ENCODE results near the gene ATF6. TPM values are rescaled to one million over a fixed set of nuclear protein-coding genes. Genes with fewer than 3 reads are reported as not detected.
A peak's percentile ranks its signal among the peaks of the same experiment; 100 is the strongest.

The ATF6 gene
- total RNA-seq, 1 experiment from 2014 or later: 56.3 TPM

GRCh38 chr1:161869291-161869690 lies 103.2 kb downstream of the ATF6 start:
- intact Hi-C loops (cut with micrococcal nuclease): no loop called here
- Mint-ChIP-seq H3K36me3 (ENCODE audit: insufficient read depth, unreplicated experiment) (peaks cover 30% of the 10 kb centered on the region), H3K4me1 (ENCODE audit: insufficient read depth, unreplicated experiment) (no peaks in the 10 kb centered on the region), H3K27me3 (ENCODE audit: insufficient read depth, unreplicated experiment) (no peaks in the 10 kb centered on the region), H3K27ac (ENCODE audit: low read depth, unreplicated experiment) (no peak overlapping the region), H3K4me3 (ENCODE audit: unreplicated experiment) (no peak overlapping the region), H3K9me3 (ENCODE audit: unreplicated experiment) (no peaks in the 10 kb centered on the region)
- ChIA-PET CTCF (interaction anchor here (0.6 to 3.4 kb wide), 5 partner anchors 36 to 413 kb away, joined by 3 to 19 read pairs (median 3); no protein-coding TSS in a partner anchor), POLR2A (interaction anchor here (0.6 to 0.7 kb wide), 3 partner anchors 9 to 681 kb away, joined by 3 to 4 read pairs (median 3); no protein-coding TSS in a partner anchor)
- no peak for DNase-seq (ENCODE audit: unreplicated experiment)
- BruUV-seq (replicated peaks): no TSS peak
- TF ChIP-seq, protein P1, sequence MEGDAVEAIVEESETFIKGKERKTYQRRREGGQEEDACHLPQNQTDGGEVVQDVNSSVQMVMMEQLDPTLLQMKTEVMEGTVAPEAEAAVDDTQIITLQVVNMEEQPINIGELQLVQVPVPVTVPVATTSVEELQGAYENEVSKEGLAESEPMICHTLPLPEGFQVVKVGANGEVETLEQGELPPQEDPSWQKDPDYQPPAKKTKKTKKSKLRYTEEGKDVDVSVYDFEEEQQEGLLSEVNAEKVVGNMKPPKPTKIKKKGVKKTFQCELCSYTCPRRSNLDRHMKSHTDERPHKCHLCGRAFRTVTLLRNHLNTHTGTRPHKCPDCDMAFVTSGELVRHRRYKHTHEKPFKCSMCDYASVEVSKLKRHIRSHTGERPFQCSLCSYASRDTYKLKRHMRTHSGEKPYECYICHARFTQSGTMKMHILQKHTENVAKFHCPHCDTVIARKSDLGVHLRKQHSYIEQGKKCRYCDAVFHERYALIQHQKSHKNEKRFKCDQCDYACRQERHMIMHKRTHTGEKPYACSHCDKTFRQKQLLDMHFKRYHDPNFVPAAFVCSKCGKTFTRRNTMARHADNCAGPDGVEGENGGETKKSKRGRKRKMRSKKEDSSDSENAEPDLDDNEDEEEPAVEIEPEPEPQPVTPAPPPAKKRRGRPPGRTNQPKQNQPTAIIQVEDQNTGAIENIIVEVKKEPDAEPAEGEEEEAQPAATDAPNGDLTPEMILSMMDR (IDR thresholded peaks at IDR 0.05; ENCODE audit: unreplicated experiment): no peak

- intact Hi-C loops (cut with micrococcal nuclease): no loop called here
These were observed 106.4 kb downstream of the ATF6 start for GRCh38 chr1:161872506-161872905.

GRCh38 chr1:161879261-161879660 lies 113.1 kb downstream of the ATF6 start:
- TF ChIP-seq, protein P1 (IDR thresholded peaks at IDR 0.05; ENCODE audit: unreplicated experiment): no peak
- intact Hi-C loops (cut with micrococcal nuclease): no loop called here
- Mint-ChIP-seq H3K4me3 (ENCODE audit: unreplicated experiment) (no peak overlapping the region), H3K27me3 (ENCODE audit: insufficient read depth, unreplicated experiment) (no peaks in the 10 kb centered on the region), H3K27ac (ENCODE audit: low read depth, unreplicated experiment) (no peak overlapping the region), H3K9me3 (ENCODE audit: unreplicated experiment) (no peaks in the 10 kb centered on the region), H3K4me1 (ENCODE audit: insufficient read depth, unreplicated experiment) (no peaks in the 10 kb centered on the region), H3K36me3 (ENCODE audit: insufficient read depth, unreplicated experiment) (no peaks in the 10 kb centered on the region)
- ChIA-PET CTCF (interaction anchor here (1.1 to 2.3 kb wide), 2 partner anchors 145 to 158 kb away, joined by 3 to 9 read pairs; partner anchors contain the start of gene OLFML2B), POLR2A (interaction anchor here (0.9 to 1.1 kb wide), 2 partner anchors 10 to 54 kb away, joined by 3 read pairs; no protein-coding TSS in a partner anchor)
- DNase-seq (ENCODE audit: unreplicated experiment): no peak
- BruUV-seq (replicated peaks): no TSS peak

More at GRCh38 chr1:161872506-161872905, 106.4 kb downstream of the ATF6 start:
- no peak overlapping the region for H3K27ac Mint-ChIP-seq (ENCODE audit: low read depth, unreplicated experiment)
- ChIA-PET POLR2A (interaction anchor here (0.8 kb wide), 1 partner anchor 1245 kb away, joined by 3 read pairs; no protein-coding TSS in a partner anchor), CTCF (no interaction called here)
- no peaks in the 10 kb centered on the region for H3K4me1 Mint-ChIP-seq (ENCODE audit: insufficient read depth, unreplicated experiment)
- no peak overlapping the region for H3K4me3 Mint-ChIP-seq (ENCODE audit: unreplicated experiment)
- no peak for DNase-seq (ENCODE audit: unreplicated experiment)
- BruUV-seq (replicated peaks): no TSS peak
- H3K27me3 Mint-ChIP-seq (ENCODE audit: insufficient read depth, unreplicated experiment): no peaks in the 10 kb centered on the region
- H3K9me3 Mint-ChIP-seq (ENCODE audit: unreplicated experiment): no peaks in the 10 kb centered on the region
- TF ChIP-seq, protein P1 (IDR thresholded peaks at IDR 0.05; ENCODE audit: unreplicated experiment): no peak
- peaks cover 6% of the 10 kb centered on the region for H3K36me3 Mint-ChIP-seq (ENCODE audit: insufficient read depth, unreplicated experiment)

GRCh38 chr1:161884475-161884874 lies 118.4 kb downstream of the ATF6 start:
- no peak for DNase-seq (ENCODE audit: unreplicated experiment)
- CTCF ChIA-PET: interaction anchor here (0.6 to 2.1 kb wide), 8 partner anchors 9 to 157 kb away, joined by 3 to 8 read pairs (median 3); no protein-coding TSS in a partner anchor
- Mint-ChIP-seq H3K27me3 (ENCODE audit: insufficient read depth, unreplicated experiment) (no peaks in the 10 kb centered on the region), H3K4me3 (ENCODE audit: unreplicated experiment) (no peak overlapping the region), H3K36me3 (ENCODE audit: insufficient read depth, unreplicated experiment) (peaks cover 10% of the 10 kb centered on the region), H3K9me3 (ENCODE audit: unreplicated experiment) (no peaks in the 10 kb centered on the region), H3K27ac (ENCODE audit: low read depth, unreplicated experiment) (peak overlapping the region; percentile 70), H3K4me1 (ENCODE audit: insufficient read depth, unreplicated experiment) (peaks cover 10% of the 10 kb centered on the region)
- BruUV-seq (replicated peaks): no TSS peak
- POLR2A ChIA-PET: interaction anchor here (0.5 to 1.7 kb wide), 6 partner anchors 10 to 429 kb away, joined by 3 to 6 read pairs (median 3); partner anchors contain the start of gene OLFML2B
- TF ChIP-seq, protein P1 (IDR thresholded peaks at IDR 0.05; ENCODE audit: unreplicated experiment): no peak
- intact Hi-C loops (cut with micrococcal nuclease): no loop called here
